H1 (cell line): ENCODE data around the gene AVL9. TPM values are rescaled to one million over a fixed set of nuclear protein-coding genes. Genes with fewer than 3 reads are reported as not detected.

Experiments
- CTCF ChIA-PET: fragments of 300-600 bp; sonication (Branson Sonifier 250); formaldehyde crosslinking; loops from one replicate; lab custom pipeline; 2021; ENCODE audit not compliant: partially characterized antibody; lab: Charles Lee
- POLR2A ChIA-PET: fragments of 300-600 bp; sonication (Branson Sonifier 250); formaldehyde crosslinking; loops from one replicate; lab custom pipeline; 2021; ENCODE audit warnings: inconsistent platforms; ENCODE audit not compliant: partially characterized antibody; lab: Charles Lee
- DNase-seq, 2 experiments: peaks; one replicate each; pipeline versions ENCODE4 v3.0.0 to v3.0.0-alpha.2; 2010 to 2022; ENCODE audit warnings: low spot score in 2 of 2, low read depth in 1 of 2, mixed read lengths in 1 of 2
- FAIRE-seq: peaks from 2 replicates; lab custom pipeline; 2011; peaks lifted over from hg19 to GRCh38; lab: Jason Lieb, UNC
- H2AFZ ChIP-seq: 2 replicates; pipeline ENCODE4 v1.8.1; 2012; ENCODE audit warnings: low read length, inconsistent platforms
- H2AK5ac ChIP-seq: 2 replicates; pipeline ENCODE4 v1.6.1; 2013; ENCODE audit warnings: low read depth, low read length
- H2BK120ac ChIP-seq: replicated peaks from 2 replicates; pipeline ENCODE3; 2013; ENCODE audit warnings: low read depth, low read length, inconsistent platforms
- H2BK12ac ChIP-seq: 2 replicates; pipeline ENCODE4 v1.6.1; 2013; ENCODE audit warnings: low read depth, low read length
- H2BK15ac ChIP-seq: 2 replicates; pipeline ENCODE4 v1.6.1; 2013; ENCODE audit warnings: low read length
- H2BK20ac ChIP-seq: 2 replicates; pipeline ENCODE4 v1.6.1; 2013; ENCODE audit warnings: low read length
- H2BK5ac ChIP-seq: 2 replicates; pipeline ENCODE4 v1.6.1; 2013; ENCODE audit warnings: low read depth, low read length
- H3K14ac ChIP-seq: 2 replicates; pipeline ENCODE4 v1.6.1; 2013; ENCODE audit warnings: inconsistent platforms; ENCODE audit not compliant: insufficient read length
- H3K18ac ChIP-seq: 2 replicates; pipeline ENCODE4 v1.6.1; 2013; ENCODE audit warnings: low read length; ENCODE audit errors: extremely low read depth
- H3K23ac ChIP-seq: 2 replicates; pipeline ENCODE4 v1.6.1; 2013; ENCODE audit warnings: inconsistent platforms; ENCODE audit not compliant: insufficient read length
- H3K23me2 ChIP-seq: 2 replicates; pipeline ENCODE4 v1.6.1; 2013; ENCODE audit warnings: low read depth, low read length
- H3K27ac ChIP-seq: 2 replicates; pipeline ENCODE4 v1.6.1; 2011; ENCODE audit warnings: low read depth, low read length, inconsistent platforms
- H3K27me3 ChIP-seq, 4 experiments: replicated peaks in 1 of 4; 1 replicate in 1 of 4; 2 replicates in 3 of 4; pipeline versions ENCODE4 v1.6.1 to v1.8.1; 2011 to 2013; ENCODE audit warnings: low read length in 3 of 4, mild to moderate bottlenecking in 3 of 4, inconsistent platforms in 2 of 4, mixed read lengths in 2 of 4, moderate library complexity in 1 of 4; ENCODE audit not compliant: control insufficient read depth in 3 of 4, insufficient read depth in 3 of 4; ENCODE audit errors: extremely low read depth in 1 of 4
- H3K36me3 ChIP-seq, 4 experiments: 2 replicates each; pipeline versions ENCODE4 v1.6.1 to v1.8.1; 2011 to 2013; ENCODE audit warnings: mild to moderate bottlenecking in 4 of 4, low read length in 3 of 4, moderate library complexity in 2 of 4, control low read depth in 1 of 4, inconsistent platforms in 1 of 4; ENCODE audit not compliant: insufficient read depth in 4 of 4, control insufficient read depth in 2 of 4
- H3K4ac ChIP-seq: replicated peaks from 2 replicates; pipeline ENCODE3; 2013; ENCODE audit warnings: low read length, low read depth, mixed read lengths, inconsistent platforms; ENCODE audit not compliant: insufficient read length
- H3K4me1 ChIP-seq, 4 experiments: replicated peaks in 1 of 4; 1 replicate in 1 of 4; 2 replicates in 3 of 4; pipeline versions ENCODE4 v1.6.1 to v1.8.1; 2011 to 2013; ENCODE audit warnings: low read length in 3 of 4, inconsistent platforms in 2 of 4, mixed read lengths in 1 of 4; ENCODE audit not compliant: insufficient read depth in 4 of 4, control insufficient read depth in 3 of 4
- H3K4me2 ChIP-seq, 2 experiments: 2 replicates each; pipeline versions ENCODE4 v1.6.1 to v1.8.1; 2011 to 2013; ENCODE audit warnings: low read depth in 2 of 2, low read length in 2 of 2, control low read depth in 1 of 2, inconsistent platforms in 1 of 2, mild to moderate bottlenecking in 1 of 2; ENCODE audit not compliant: insufficient read depth in 1 of 2
- H3K4me3 ChIP-seq, 4 experiments: fragments of 200-600, 300-600 bp in 1 of 4; sonication (generic), shearing (Covaris generic), sonication (Bioruptor Twin) in 1 of 4; 2 replicates each; pipeline versions ENCODE4 v1.5.1 to v1.8.1; 2011 to 2016; ENCODE audit warnings: low read length in 4 of 4, low read depth in 3 of 4, control low read depth in 2 of 4, inconsistent platforms in 2 of 4, mild to moderate bottlenecking in 2 of 4, mixed read lengths in 1 of 4, moderate library complexity in 1 of 4; ENCODE audit not compliant: insufficient read depth in 2 of 4; ENCODE audit errors: extremely low read depth in 1 of 4
- H3K56ac ChIP-seq: replicated peaks from 2 replicates; pipeline ENCODE3; 2013; ENCODE audit warnings: low read depth, mild to moderate bottlenecking, mixed read lengths, low read length, inconsistent platforms; ENCODE audit not compliant: insufficient read length
- H3K79me1 ChIP-seq: 2 replicates; pipeline ENCODE4 v1.6.1; 2013; ENCODE audit warnings: low read depth, low read length, control low read depth
- H3K79me2 ChIP-seq, 2 experiments: 2 replicates each; pipeline versions ENCODE4 v1.6.1 to v1.8.1; 2012 to 2013; ENCODE audit warnings: low read length in 2 of 2, mild to moderate bottlenecking in 2 of 2, inconsistent platforms in 1 of 2; ENCODE audit not compliant: insufficient read depth in 2 of 2, control insufficient read depth in 1 of 2
- H3K9ac ChIP-seq, 4 experiments: replicated peaks in 1 of 4; 1 replicate in 1 of 4; 2 replicates in 3 of 4; pipeline versions ENCODE4 v1.6.1 to v1.8.1; 2011 to 2013; ENCODE audit warnings: low read depth in 3 of 4, low read length in 3 of 4, control low read depth in 2 of 4, mild to moderate bottlenecking in 2 of 4, moderate library complexity in 2 of 4, inconsistent platforms in 1 of 4; ENCODE audit errors: extremely low read depth in 1 of 4
- H3K9me3 ChIP-seq, 2 experiments: 2 replicates each; pipeline versions ENCODE4 v1.6.1 to v1.8.1; 2012 to 2013; ENCODE audit warnings: mild to moderate bottlenecking in 2 of 2, moderate library complexity in 2 of 2, control low read depth in 1 of 2, inconsistent platforms in 1 of 2, low read depth in 1 of 2, low read length in 1 of 2, mixed read lengths in 1 of 2; ENCODE audit not compliant: insufficient read depth in 2 of 2
- H4K20me1 ChIP-seq, 2 experiments: replicated peaks in 1 of 2; 2 replicates each; pipeline versions ENCODE3 to v1.8.1; 2011 to 2013; ENCODE audit warnings: inconsistent platforms in 2 of 2, low read length in 2 of 2, mild to moderate bottlenecking in 1 of 2; ENCODE audit not compliant: insufficient read depth in 2 of 2, control insufficient read depth in 1 of 2
- H4K5ac ChIP-seq: 2 replicates; pipeline ENCODE4 v1.6.1; 2013; ENCODE audit warnings: low read length, low read depth, mixed read lengths, inconsistent platforms; ENCODE audit not compliant: insufficient read length
- H4K8ac ChIP-seq: 2 replicates; pipeline ENCODE4 v1.8.0; 2013; ENCODE audit warnings: mild to moderate bottlenecking, moderate library complexity, low read length, inconsistent platforms; ENCODE audit not compliant: insufficient read depth; ENCODE audit errors: extremely low read depth
- H4K91ac ChIP-seq: replicated peaks from 2 replicates; pipeline ENCODE3; 2013; ENCODE audit warnings: low read length, mixed read lengths, inconsistent platforms; ENCODE audit not compliant: insufficient read length
- CBX8 ChIP-seq: fragments of 300-800, 300-1000 bp; sonication (generic); IDR thresholded peaks from 2 replicates; pipeline ENCODE4 v1.7.1; 2016; ENCODE audit warnings: low read depth, low read length, borderline replicate concordance
- EP300 ChIP-seq, 2 experiments: IDR thresholded peaks; 1 replicate in 1 of 2; 2 replicates in 1 of 2; pipeline ENCODE4 v1.6.1; 2011 to 2012; ENCODE audit warnings: low read depth in 2 of 2, low read length in 2 of 2, mild to moderate bottlenecking in 2 of 2, borderline replicate concordance in 1 of 2, inconsistent platforms in 1 of 2, moderate library complexity in 1 of 2
- HDAC2 ChIP-seq, 2 experiments: fragments of 300-600 bp in 1 of 2; sonication (generic) in 1 of 2; IDR thresholded peaks; 2 replicates each; pipeline ENCODE4 v1.6.1; 2011 to 2012; ENCODE audit warnings: low read depth in 2 of 2, low read length in 2 of 2, mild to moderate bottlenecking in 2 of 2, moderate library complexity in 2 of 2, borderline replicate concordance in 1 of 2, inconsistent platforms in 1 of 2
- JUND ChIP-seq: IDR thresholded peaks from 2 replicates; pipeline ENCODE4 v1.6.1; 2011; ENCODE audit warnings: mild to moderate bottlenecking, improper control_type of control experiment, low read length
- MAFK ChIP-seq: IDR thresholded peaks from 2 replicates; pipeline ENCODE4 v1.6.1; 2012; ENCODE audit warnings: low read depth, mild to moderate bottlenecking, improper control_type of control experiment, low read length
- MAX ChIP-seq: IDR thresholded peaks from 2 replicates; pipeline ENCODE4 v1.6.1; 2012; ENCODE audit warnings: inconsistent platforms
- POLR2A ChIP-seq, 2 experiments: IDR thresholded peaks; 1 replicate in 1 of 2; 2 replicates in 1 of 2; pipeline ENCODE4 v1.6.1; 2011; ENCODE audit warnings: low read depth in 2 of 2, low read length in 2 of 2, mild to moderate bottlenecking in 2 of 2; ENCODE audit errors: control extremely low read depth in 1 of 2
- SP1 ChIP-seq: IDR thresholded peaks from 2 replicates; pipeline ENCODE4 v1.6.1; 2011; ENCODE audit warnings: low read depth, low read length
- TAF1 ChIP-seq: IDR thresholded peaks from 2 replicates; pipeline ENCODE4 v1.6.1; 2011; ENCODE audit warnings: mild to moderate bottlenecking, low read depth, low read length
- WGBS, 2 experiments: shearing (Covaris generic) in 1 of 2; methylation state at CpG; one replicate each; pipeline versions ENCODE4 v1.1.6 to v1.1.7; 2013 to 2015; ENCODE audit warnings: low lambda C conversion rate in 2 of 2, mixed read lengths in 2 of 2, inconsistent platforms in 1 of 2, low coverage in 1 of 2, missing lambda C conversion rate in 1 of 2; ENCODE audit not compliant: insufficient replicate concordance in 2 of 2, insufficient coverage in 1 of 2, insufficient read length in 1 of 2; ENCODE audit errors: extremely low coverage in 1 of 2, missing lambda C conversion rate in 1 of 2; 5-methylcytosine and 5-hydroxymethylcytosine counted together
- polyA plus RNA-seq, 7 experiments: library from polyadenylated mRNA; depleted of rRNA in 3 of 7; stranded (reverse) in 5 of 7; unstranded in 2 of 7; fragments of >200 nt in 5 of 7; fragments of 200-250 nt in 2 of 7; gene quantifications; 1 replicate in 5 of 7; 2 replicates in 1 of 7; 4 replicates in 1 of 7; pipeline versions ENCODE4 v1.2.1 to v1.2.3, GENCODE V29; 2011 to 2013; ENCODE audit warnings: missing spikeins in 2 of 7, mixed read lengths in 2 of 7
- total RNA-seq: library from RNA; stranded (reverse); fragmentation: NEBNext Ultra II Directional; extraction: Animal tissue kit (Norgen Biotek cat#: 25700); gene quantifications from 2 replicates; pipeline ENCODE4 v1.2.1, GENCODE V29; 2021

The AVL9 gene
- total and polyA plus RNA-seq, 2 of the 8 experiments (the other 6 are each of a cell fraction or from before 2014, with no cell fraction given): 15.5 to 42.1 TPM

- Histone ChIP-seq H3K23ac (no peak overlapping the region), H3K9ac (no peak overlapping the region), H2BK20ac (no peak overlapping the region), H4K91ac (no peak overlapping the region), H2AK5ac (no peak overlapping the region), H3K27ac (no peak overlapping the region), H2BK5ac (no peak overlapping the region), H3K4me2 (no peak overlapping the region)
- no peak for FAIRE-seq
- TF ChIP-seq MAFK (no peak), CBX8 (no peak), EP300 (IDR thresholded peaks at IDR 0.05; ENCODE audit: borderline replicate concordance in 1 of 2, low read depth in 2 of 2, low read length in 2 of 2) (no peak), TAF1 (no peak), HDAC2 (IDR thresholded peaks at IDR 0.05; ENCODE audit: borderline replicate concordance in 1 of 2, low read depth in 2 of 2, low read length in 2 of 2) (no peak), SP1 (no peak), POLR2A (IDR thresholded peaks at IDR 0.05; ENCODE audit: control extremely low read depth in 1 of 2, low read depth in 2 of 2, low read length in 2 of 2) (no peak), JUND (no peak), MAX (no peak)
- TF ChIP-seq, all 59 proteins: peak for 0
- ChIA-PET CTCF (no interaction called here), POLR2A (interaction anchor here (1.1 to 1.5 kb wide), 2 partner anchors 16 to 66 kb away, joined by 3 to 4 read pairs; partner anchors contain the start of gene AVL9)
- no peak overlapping the region for H3K18ac ChIP-seq
- no peak overlapping the region for H3K56ac ChIP-seq
- H3K79me1 ChIP-seq: no peaks in the 10 kb centered on the region
- H3K4me3 ChIP-seq: no peak overlapping the region
- no peaks in the 10 kb centered on the region for H3K9me3 ChIP-seq
- H2AFZ ChIP-seq: no peak overlapping the region
- WGBS, 2 experiments: 88% methylated on average over 2 of the region's 2 CpGs; no CpG with 5 or more reads in 1 of the 2 experiments
- H2BK120ac ChIP-seq: no peak overlapping the region
- no peak overlapping the region for H3K14ac ChIP-seq
- no peak overlapping the region for H4K8ac ChIP-seq
- H4K5ac ChIP-seq: no peak overlapping the region
- no peaks in the 10 kb centered on the region for H3K4me1 ChIP-seq
- H2BK12ac ChIP-seq: no peak overlapping the region
- H3K79me2 ChIP-seq: 0 out of 4 replicates have a peak, but pooled peaks cover 0 to 3% of the 10 kb centered on the region in 2 experiments
- H3K27me3 ChIP-seq: no peaks in the 10 kb centered on the region
- no peaks in the 10 kb centered on the region for H4K20me1 ChIP-seq
- no peaks in the 10 kb centered on the region for H3K23me2 ChIP-seq
- no peak overlapping the region for H3K4ac ChIP-seq
- peaks cover 0 to 39% (median 14%) of the 10 kb centered on the region in 4 experiments; a peak in 5 of 8 replicates for H3K36me3 ChIP-seq
- no peak overlapping the region for H2BK15ac ChIP-seq
- DNase-seq: no peak
Observed at GRCh38 chr7:32561613-32562012, 66.3 kb downstream of the AVL9 start.
